HPDE6-E6E7 (cell line): ENCODE measurements around the gene SLC12A7.
"Not testable (repeated sequence)": the region's sequence is repeated elsewhere in the genome, so short reads cannot be mapped to it uniquely, and the experiment has no call there.

Source experiments
- DNase-seq: peaks from one replicate; pipeline ENCODE4 v3.0.0; 2011; ENCODE audit warnings: missing footprints; ENCODE audit errors: extremely low spot score

Gene SLC12A7

DNA sequence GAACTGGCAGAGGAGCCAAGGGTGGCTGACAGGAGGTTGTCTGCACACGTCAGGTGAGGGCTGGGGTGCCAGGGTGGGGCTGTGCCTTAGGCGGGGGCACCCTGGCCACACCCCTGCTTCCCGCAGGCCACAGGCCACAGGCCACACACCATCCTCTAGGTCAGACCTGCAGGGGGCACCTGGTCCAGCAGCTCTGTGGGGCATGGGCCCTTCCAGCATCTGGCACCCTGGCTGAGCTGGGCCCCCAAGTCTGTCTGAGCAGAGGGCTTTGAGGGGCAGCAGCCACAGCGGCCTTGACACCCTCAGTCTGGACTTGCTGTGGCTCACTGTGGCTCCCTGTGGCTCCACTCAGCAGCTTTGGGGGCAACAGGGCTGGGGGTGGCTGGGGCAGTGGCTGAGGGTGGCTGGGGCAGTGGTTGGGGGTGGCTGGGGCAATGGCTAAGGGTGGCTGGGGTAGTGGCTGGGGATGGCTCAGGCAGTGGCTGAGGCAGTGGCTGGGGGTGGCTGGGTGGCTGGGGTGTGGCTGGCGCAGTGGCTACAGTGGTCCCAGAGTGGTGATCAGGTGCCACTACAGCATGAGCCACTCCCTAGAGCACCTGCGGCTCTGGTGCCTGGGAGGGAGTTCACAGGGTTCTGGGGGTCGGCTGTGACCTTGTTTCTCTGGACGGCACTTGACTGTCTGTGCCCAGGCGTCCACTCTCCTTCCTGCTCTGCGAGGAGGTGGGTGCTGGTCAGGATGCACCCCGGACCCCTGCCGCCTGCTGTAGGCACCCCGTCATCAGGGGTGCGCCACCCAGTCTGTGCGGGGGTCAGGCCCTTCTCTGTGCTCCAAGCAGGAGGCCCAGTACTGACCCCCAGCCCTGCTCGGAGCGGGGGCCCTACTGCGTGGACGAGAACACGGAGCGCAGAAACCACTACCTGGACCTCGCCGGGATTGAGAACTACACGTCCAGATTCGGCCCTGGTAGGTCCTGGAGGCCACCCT lies 76.2 kb downstream of the SLC12A7 start:
- DNase-seq = no peak

DNA sequence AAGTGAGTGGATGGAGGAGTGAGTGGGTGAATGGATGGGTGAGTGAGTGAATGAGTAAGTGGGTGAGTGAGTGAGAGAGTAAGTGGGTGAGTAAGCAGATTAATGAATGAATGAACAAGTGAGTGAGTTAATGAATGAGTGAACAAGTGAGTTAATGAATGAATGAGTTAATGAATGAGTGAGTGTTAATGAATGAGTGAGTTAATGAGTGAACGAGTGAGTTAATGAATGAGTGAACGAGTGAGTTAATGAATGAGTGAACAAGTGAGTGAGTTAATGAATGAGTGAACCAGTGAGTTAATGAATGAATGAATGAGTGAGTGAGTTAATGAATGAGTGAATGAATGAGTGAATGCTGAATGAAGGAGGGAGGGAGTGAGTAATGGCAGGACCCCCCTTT lies 76.9 kb downstream of the SLC12A7 start:
- no peak for DNase-seq

DNA sequence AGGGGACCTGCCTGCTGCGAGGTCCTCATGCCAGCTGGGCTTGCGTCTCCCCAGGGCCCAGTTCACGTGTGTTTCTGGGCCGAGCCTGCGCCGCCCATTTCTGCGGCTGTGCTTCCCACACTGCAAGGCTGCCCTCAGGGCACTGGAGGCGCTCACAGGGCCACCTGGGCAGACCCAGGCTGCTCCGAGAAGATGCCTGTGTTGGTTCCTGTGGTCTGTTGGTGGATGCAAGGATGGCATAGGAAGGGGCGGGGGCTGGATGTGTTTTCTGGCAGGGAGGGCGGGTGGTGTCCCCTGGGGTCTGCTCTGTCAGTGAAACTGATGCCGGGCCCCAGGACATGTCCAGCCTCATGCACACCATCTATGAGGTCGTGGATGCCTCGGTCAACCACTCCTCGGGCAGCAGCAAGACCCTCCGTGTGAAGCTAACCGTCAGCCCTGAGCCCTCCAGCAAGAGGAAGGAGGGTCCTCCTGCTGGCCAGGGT lies 77.4 kb downstream of the SLC12A7 start:
- no peak for DNase-seq

DNA sequence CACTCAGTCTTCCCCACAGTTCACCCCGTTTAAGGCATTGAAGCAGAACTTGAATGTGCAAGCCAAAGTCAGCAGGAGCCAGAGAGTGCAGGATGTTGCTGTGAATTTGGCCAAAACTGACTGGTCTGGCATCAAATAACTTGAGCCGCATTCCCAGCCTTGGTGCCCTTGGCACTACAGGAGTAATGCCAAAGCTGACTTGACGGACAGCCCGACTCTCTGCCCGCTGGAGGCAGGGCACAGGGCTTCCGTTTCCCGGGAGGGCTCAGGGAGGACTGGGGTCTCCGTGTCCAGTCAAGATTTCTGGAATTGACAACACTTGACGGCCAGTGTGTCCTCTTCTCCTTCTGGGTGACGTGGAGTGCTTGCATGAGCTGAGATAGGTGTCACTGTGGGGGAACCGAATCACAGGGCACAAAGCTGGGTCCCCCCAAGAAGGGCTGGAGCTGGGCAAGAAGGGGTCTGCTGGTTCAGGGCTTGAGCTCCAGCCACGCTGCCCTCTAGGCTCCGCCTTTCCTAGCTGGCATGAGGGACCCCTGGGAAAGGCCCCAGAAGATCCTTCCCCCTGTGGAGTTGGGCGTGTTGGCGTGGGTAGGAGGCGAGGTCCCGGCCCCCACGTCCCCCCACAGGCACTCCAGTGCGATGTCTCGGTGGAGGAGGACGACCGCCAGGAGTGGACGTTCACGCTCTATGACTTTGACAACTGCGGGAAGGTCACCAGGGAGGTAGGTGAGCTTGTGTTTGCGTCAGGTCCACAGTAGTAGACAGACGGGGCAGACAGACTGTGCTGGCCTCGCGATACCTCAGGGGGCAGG lies 78.0 kb downstream of the SLC12A7 start:
- DNase-seq = no peak

DNA sequence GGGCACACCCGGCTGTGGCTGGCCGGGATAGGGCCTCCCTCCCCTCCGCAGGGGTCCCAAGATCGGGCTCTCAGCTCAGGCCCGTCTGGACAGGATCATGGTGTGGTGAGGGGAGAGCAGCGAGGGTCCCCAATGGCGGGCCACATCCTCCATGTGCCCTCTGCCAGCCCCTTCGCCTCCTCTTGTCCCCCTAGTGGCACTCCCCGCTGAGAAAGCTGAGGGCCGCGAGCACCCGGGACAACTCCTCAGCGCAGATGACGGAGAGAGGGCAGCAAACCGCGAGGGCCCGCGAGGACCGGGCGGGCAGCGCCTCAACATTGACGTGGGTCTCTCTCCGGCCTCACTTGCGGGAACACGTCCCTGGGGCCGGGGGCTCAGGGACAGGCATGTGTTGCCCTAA lies 78.7 kb downstream of the SLC12A7 start:
- DNase-seq = no peak

DNA sequence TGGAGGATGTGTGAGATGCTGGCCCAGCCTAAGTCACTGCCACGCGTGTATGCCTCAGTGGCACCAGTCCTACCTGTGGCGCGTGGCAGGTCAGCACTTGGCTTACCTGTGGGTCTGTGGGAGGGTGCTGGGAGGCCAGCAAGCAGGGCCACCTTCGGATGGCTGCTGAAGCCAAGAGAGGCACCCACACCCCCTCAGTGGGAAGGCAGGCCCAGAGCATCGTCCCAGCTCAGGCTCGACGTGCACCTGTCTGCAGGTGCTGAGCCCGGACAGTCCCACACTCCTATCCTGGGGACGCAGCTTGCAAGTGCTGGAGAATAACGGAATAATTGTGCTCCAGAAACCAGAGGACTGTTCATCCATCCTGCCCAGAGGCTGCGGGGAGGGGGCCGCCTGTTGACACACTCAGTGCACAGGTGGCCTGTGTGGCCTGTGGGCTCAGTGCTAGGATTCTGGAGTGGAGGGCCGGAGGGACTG lies 79.3 kb downstream of the SLC12A7 start:
- DNase-seq = no peak

DNA sequence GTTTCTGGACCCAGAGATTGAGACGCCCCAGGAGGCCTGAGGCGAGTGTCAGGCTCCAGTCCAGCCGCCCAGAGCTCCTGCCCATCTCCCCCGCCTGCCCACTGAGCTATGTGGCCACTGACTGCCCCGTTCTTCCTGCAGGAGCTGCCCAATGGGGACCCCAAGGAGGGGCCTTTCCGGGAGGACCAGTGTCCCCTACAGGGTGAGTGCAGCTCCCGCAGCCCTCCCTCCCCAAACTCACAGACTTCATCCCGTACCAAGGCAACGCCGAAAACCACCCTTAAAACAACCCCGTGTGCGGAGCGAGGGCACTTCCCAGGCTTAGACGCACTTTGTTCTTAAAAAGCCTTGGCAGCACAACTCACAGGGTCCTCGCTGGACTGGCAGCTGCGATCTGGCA lies 79.9 kb downstream of the SLC12A7 start:
- no peak for DNase-seq

DNA sequence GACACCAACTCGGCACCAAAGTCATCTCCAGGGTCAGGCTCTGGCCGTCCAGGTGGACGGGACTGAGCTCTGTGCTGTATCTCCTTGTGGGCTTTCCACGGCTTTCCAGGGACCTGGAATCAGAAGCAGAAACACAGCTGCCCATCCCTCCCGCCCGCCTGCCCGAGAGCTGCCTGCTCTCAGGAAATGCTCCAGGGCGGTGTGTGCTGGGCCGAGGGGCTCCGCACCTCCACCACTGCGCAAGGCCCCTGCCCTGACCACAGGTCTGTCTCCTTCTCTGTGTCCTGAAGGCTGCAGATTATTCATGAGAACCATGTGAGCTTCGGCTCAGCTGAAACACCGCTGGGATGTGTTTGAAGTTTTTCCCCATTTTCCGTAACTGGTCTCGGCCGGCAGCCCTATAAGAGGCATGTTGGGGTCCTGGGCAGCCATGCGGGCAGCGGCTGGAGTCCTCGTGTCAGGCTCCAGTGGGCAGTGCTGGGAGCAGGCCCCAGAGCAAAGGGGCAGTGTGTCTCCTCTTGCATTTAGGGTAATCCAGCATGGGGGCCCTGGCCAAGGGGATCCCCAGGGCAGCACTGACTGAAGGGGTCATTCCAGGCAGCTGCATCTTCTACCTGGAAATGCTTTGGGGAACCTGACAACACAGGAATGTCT lies 80.4 kb downstream of the SLC12A7 start:
- DNase-seq = no peak

DNA sequence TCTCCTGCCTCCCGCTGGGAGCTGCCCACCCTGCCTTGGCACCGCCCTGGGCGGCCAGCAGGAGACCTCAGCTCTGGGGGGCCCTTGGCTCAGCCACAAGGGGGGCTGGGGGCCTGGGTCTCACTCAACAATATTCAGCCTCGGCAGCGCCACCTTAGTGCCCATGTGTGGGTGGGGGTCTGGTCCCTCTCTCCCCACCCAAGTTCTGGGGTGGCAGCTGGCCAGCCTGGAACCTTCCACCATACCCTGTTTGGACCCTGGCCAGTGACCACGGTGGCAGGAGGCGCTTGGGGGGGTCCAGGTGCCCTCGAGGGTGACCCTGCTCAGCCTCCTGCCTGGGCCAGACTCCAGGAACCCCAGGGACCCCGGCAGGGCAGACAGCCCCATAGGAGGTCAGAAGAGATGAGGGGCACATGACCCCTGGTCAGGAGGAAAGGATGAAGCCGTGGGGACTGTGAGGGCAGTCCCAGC lies 81.0 kb downstream of the SLC12A7 start:
- no peak for DNase-seq

DNA sequence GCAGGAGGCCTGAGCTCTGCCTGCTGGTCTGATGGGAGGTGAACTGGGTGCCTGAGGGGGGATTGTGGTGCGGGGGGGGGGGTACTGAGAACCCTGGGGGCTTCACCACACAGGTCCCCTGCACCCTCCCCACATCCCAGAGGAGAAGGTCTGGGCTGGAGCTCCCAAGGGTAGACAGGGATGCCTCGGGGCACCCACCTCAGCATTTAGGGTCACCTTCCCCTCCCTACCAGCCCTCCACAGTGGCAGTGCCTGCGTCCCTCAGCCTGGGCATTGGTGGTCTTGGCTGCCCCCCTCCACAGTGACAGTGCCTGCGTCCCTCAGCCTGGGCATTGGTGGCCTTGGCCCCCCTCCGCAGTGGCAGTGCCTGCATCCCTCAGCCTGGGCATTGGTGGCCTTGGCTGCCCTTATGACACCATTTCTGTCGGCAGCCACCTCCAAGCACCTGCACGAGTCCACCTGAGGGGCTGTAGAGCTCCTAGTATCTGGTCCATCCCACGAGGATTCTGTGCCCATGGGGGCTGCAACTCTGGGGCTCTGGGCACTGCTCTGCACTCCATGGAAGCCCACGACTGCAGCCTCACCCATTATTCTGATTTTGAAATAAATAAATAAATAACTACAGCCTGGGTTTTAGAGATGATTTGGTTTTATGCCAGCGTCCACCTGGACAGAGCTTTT lies 81.8 kb downstream of the SLC12A7 start:
- DNase-seq = no peak

DNA sequence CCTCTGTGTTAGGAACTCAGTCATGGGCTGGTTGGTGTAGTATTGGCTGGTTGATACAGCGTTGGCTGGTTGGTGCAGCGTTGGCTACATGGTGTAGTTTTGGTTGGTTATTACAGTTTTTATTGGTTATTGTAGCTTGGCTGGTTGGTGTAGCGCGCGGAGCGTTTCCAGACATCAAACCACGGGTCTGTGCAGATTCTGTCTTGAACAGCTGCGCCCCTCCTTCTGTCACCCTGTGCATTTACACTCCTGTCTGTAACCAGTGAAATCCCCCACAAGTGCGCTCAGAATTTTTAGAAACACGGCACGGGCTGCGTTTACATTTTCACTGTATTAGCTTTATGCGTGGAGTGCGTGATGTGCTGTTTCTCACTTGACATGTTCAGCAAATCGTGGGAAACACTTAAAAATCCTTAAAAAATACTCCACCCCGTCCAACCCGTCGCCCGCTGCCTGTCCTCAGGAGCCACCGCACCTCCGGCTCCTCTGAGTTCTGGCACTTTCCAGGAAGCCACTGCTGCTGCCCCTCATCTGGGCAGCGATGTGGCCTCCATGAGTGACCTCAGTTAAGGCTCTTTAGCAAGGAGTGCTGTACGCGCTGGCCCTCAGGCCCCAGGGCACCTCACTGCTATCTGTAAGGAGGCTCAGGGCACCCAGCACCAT lies 82.5 kb downstream of the SLC12A7 start:
- DNase-seq = no peak

DNA sequence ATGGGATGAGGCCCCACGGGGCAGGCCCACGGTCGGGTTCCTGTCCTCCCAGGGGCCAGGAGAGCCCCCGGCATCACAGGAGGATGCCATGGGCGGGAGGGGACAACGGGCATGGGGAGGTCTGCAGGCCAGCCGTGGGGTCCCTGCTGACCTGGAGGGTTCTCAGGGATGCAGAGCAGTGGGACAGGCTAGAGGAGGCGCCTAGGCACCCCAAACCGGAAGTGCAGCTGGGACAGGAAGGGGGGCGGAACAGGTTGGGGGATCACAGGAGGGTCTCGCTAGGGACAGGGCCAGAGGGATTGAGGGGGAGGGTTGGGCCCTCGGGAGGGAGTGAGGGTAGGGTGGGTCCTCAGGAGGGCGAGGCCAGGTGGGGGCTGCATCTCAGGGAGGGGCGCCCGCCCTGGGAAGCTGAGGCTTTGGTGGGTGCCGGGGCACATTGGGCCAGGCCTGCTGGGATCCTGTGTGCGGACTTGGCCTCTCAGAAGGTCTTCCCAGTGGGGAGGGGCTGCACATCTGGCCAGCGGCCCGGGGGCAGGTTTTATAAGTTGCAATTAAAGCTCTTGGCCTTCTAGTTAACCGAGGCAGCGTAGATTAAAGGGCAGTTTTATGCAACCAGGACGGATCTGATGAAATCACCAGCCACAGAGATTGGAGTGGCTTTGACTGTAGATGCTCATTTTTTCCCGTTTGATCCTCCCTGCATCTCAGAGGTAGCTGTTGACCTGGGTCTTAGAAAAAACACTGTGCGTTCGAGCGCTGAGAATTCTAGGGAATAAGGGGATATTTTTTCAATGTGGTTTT lies 83.2 kb downstream of the SLC12A7 start:
- DNase-seq = no peak

DNA sequence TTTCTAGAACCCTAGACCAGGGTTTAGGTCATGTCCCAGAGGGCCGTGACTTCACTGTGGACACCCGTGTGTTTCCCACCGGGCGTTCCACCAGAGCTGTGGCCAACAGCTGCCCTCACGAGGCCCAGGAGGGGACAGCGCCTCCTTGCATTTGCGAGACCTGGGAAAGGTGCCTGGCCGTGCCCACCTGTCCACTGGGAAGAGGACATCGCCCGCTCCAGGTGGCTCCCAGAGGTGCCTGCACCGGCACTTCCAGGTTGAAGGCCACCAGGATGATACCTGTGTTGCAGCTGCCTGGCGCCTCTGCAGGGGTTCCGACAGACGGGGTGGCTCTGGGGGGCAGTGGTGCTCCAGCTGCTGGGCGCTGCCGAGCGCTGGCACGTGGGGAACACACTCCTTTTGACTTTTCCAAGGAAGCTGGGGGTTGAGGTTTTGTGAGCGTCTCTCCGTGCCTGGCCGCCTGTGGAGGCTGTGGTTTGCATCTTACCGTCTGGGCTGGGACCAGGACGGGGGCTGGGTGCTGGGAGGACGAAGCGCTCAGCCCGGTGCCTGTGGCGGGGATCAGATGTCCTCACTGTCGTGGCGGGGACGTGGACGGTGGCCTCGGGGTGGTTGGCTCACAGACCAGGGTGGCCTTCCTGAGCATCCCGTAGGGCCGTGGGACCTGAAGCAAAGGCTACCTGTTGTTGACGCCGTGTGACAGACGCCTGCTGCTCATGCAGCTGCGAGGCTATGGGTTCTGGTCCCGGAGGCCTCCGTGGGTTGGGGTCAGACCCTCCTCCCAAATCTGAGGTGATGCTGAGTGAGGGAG lies 84.0 kb downstream of the SLC12A7 start:
- DNase-seq = no peak

DNA sequence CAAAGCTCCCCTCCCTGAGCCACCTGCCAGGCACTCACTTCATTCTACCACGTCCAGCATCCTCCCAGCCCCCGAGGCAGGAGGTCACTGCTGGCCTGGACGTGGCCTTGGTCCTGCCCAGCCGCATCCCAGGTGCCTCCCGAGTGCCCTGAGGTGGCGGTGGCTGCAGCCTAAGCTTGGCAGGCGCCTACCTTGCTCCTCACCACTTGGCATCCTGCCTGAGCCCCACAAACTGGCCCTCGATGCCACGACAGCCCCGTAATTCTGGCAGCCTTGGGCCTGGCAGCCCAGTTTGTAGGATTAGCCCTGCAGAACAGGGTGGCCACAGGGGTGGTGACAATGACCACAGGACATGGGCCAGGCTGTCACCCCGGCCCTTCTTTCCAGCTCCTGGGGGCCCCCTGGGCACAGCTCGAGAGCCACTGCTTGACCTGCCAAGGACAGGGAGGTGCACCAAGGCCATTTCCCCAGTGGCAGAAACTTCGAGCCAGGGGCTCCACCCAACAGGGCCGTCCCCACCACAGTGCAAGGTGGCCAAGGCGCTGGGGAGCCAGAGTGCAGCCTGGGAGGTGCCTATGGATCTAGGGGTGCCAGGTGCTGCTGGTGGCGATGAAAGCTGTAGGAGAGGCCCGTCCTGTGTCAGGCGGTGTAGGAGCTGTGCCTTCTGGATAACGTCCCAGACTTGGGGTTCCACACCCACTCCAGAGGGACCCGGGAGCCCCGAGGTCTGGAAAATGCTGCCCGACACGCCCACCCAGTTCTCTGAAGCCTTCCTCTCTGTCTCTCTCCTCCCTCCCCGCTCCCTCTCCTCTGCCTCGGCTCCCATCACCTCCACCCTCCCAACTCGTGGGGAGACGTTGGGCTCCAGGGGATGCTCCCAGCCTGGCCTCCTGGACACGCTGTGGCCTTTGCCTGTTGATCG lies 84.9 kb downstream of the SLC12A7 start:
- DNase-seq = no peak

DNA sequence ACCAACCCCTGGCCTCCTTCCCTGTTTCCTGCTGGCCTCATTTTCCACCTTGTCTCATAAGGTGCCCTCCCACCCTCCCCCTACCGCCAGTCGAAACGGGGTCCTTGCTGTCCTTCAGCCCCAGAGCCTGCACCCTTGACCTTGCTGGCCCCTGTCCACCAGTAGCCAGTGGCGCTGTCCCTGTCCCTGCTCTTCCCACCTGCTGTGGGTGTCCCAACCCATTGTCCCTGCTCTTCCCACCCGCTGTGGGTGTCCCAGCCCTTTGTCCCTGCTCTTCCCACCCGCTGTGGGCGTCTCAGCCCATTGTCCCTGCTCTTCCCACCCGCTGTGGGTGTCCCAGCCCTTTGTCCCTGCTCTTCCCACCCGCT lies 89.9 kb downstream of the SLC12A7 start:
- not testable (repeated sequence) for DNase-seq

DNA sequence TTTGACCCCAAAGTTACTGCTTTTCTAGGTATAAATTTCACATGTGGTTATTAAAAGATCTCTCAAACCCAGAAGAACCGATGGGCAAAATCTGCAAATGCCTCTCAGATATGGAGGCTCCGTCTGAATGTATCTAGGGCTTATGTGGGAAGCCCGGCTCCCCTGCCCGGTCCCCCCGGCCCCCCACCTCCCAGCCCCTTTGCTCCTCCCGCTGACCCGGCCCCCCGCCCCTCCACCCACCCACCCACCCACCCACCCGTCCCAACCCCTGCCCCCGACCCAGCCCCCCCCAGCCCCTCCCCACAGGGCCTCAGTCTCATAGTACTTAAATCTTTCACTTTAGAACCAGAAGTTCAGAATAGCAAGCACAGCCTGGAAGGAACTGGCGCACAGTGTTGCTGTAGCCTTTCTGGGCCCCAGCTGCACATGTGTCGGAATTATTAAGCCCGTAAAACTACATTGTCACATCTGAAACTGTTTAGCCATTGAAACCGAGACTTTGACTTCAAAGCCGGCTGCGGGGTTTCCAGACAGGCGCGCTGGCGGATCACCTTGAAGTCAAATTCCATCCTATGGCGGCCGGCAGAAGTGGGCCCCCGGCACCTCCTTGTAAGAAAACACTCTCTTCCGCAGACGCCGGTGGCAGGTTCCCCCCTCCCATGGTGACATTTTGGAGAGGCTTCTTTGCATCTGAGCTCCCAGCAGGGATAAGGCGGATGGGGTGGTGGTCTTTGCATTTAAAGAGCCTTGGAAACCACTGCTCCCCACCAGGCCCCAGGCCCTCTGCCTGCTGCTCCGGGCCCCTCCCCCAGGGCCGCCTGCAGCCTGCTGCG lies 90.5 kb downstream of the SLC12A7 start:
- no peak for DNase-seq

DNA sequence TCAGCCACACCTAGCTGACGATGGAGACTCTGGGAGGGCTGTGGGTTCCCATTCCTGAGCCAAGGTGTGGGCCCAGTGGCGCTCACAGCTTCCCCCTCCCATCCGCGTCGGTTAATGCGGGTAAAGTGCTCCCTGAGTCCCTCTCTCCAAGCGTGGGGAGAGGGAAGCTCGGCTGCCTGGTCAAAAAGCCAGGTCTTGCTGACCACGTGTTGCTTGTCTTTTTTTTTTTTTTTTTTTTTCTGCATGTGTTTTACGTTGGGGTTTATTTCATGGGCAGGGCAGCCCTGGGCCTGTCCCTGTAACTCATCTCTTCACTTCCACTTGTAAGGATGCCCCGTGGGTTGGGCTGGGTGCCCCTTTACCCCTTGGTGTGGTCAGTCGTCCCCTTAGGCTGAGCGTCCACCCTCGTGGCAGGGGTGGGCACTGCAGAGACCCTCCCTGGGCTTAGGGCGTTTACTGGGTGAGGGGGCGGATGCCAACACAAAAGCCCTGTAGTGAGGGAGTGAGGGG lies 91.4 kb downstream of the SLC12A7 start:
- DNase-seq = no peak
